HG03175 (cell line): ENCODE data around the gene PTPRN2.

Experiments
- ATAC-seq: cut with Tn5 transposase; IDR thresholded peaks from one replicate; pipeline ENCODE4 v1.9.1; 2021; ENCODE audit warnings: mild to moderate bottlenecking, moderate library complexity; ENCODE audit not compliant: unreplicated experiment

Gene PTPRN2

GRCh38 chr7:158073845-158074840 lies 513.5 kb downstream of the PTPRN2 start:
- no peak for ATAC-seq

- ATAC-seq = no peak
These were observed 514.5 kb downstream of the PTPRN2 start for GRCh38 chr7:158072991-158073730.

GRCh38 chr7:158070222-158070920 lies 517.3 kb downstream of the PTPRN2 start:
- no peak for ATAC-seq

GRCh38 chr7:158068853-158069252 lies 518.8 kb downstream of the PTPRN2 start:
- ATAC-seq = no peak

GRCh38 chr7:158067931-158068482 lies 519.6 kb downstream of the PTPRN2 start:
- ATAC-seq = no peak

GRCh38 chr7:158067219-158067930 lies 520.2 kb downstream of the PTPRN2 start:
- no peak for ATAC-seq

GRCh38 chr7:158066085-158066484 lies 521.5 kb downstream of the PTPRN2 start:
- ATAC-seq = no peak

GRCh38 chr7:158065340-158065739 lies 522.3 kb downstream of the PTPRN2 start:
- ATAC-seq = no peak

GRCh38 chr7:158064631-158065030 lies 523.0 kb downstream of the PTPRN2 start:
- no peak for ATAC-seq

- no peak for ATAC-seq
These were observed 523.6 kb downstream of the PTPRN2 start for GRCh38 chr7:158063850-158064610.

GRCh38 chr7:158062661-158063060 lies 525.0 kb downstream of the PTPRN2 start:
- ATAC-seq = no peak

- ATAC-seq = no peak
These were observed 525.6 kb downstream of the PTPRN2 start for GRCh38 chr7:158061884-158062656.

GRCh38 chr7:158061026-158061630 lies 526.5 kb downstream of the PTPRN2 start:
- ATAC-seq = no peak

- no peak for ATAC-seq
These were observed 527.4 kb downstream of the PTPRN2 start for GRCh38 chr7:158060216-158060615.

- no peak for ATAC-seq
These were observed 530.2 kb downstream of the PTPRN2 start for GRCh38 chr7:158057446-158057845.

- no peak for ATAC-seq
These were observed 530.9 kb downstream of the PTPRN2 start for GRCh38 chr7:158056761-158057160.

- ATAC-seq = no peak
These were observed 531.7 kb downstream of the PTPRN2 start for GRCh38 chr7:158055726-158056510.

- ATAC-seq = no peak
These were observed 533.0 kb downstream of the PTPRN2 start for GRCh38 chr7:158054611-158055010.
